Esophagus squamous epithelium (tissue), 5 donors: ENCODE measurements around the gene ILKAP. TPM values are rescaled to one million over a fixed set of nuclear protein-coding genes. Genes with fewer than 3 reads are reported as not detected.

Experiments
- DNase-seq: peaks from one replicate; lab custom pipeline; 2025; lab: John Stamatoyannopoulos, UW
- H3K27ac ChIP-seq, 4 donors: fragments of 200-600 bp; sonication (generic); one replicate each; pipeline ENCODE4 v1.5.1; 2016 to 2019; ENCODE audit warnings: mild to moderate bottlenecking in 1 of 4
- H3K27me3 ChIP-seq, 4 donors: fragments of 200-600 bp; sonication (generic); 1 replicate in 3 of 4; 2 replicates in 1 of 4; pipeline versions ENCODE4 v1.5.1 to v1.6.0; 2017 to 2021; ENCODE audit warnings: antibody characterized with exemption in 1 of 4
- H3K36me3 ChIP-seq, 3 donors: fragments of 200-600 bp; sonication (generic); one replicate each; pipeline ENCODE4 v1.5.1; 2016 to 2019
- H3K4me1 ChIP-seq, 3 donors: fragments of 200-600 bp; sonication (generic); one replicate each; pipeline ENCODE4 v1.5.1; 2017 to 2019
- H3K4me3 ChIP-seq, 4 donors: fragments of 200-600 bp; sonication (generic); 1 replicate in 3 of 4; 2 replicates in 1 of 4; pipeline ENCODE4 v1.5.1; 2016 to 2019; ENCODE audit warnings: mild to moderate bottlenecking in 2 of 4, moderate library complexity in 1 of 4
- H3K9me3 ChIP-seq, 3 donors: fragments of 200-600 bp; sonication (generic); one replicate each; pipeline ENCODE4 v1.5.1; 2016 to 2019
- CTCF ChIP-seq, 6 experiments: fragments of 450-650 bp in 4 of 6; fragments of 200-600 bp in 2 of 6; sonication (generic) in 2 of 6; IDR thresholded peaks; one replicate each; pipeline ENCODE4 v1.5.1; 2016 to 2019; ENCODE audit warnings: antibody characterized with exemption in 6 of 6, mild to moderate bottlenecking in 4 of 6, moderate library complexity in 4 of 6
- POLR2A ChIP-seq, 4 donors: fragments of 450-650 bp; IDR thresholded peaks; one replicate each; pipeline ENCODE4 v1.6.1; 2017; ENCODE audit warnings: antibody characterized with exemption in 4 of 4, mild to moderate bottlenecking in 4 of 4, moderate library complexity in 3 of 4
- WGBS, 2 donors: methylation state at CpG; one replicate each; pipeline ENCODE4 v1.1.5; 2018; 5-methylcytosine and 5-hydroxymethylcytosine counted together
- intact Hi-C: fragments of 100-400 bp; cut with DNase I; formaldehyde crosslinking; loops from one replicate; pipeline ENCODE4 v1.15.0; 2022
- total RNA-seq, 4 donors: library from RNA; depleted of rRNA; stranded (reverse); fragments of >200 nt; gene quantifications; one replicate each; pipeline ENCODE4 v1.1.0, GENCODE V29; 2016
- donor health status: DM: yes; HTN: yes; CAD: no.

The ILKAP gene
- total RNA-seq, 4 donors from 2014 or later = 13.3 to 38.3 (median 20.7) TPM

- no peak for TF ChIP-seq CTCF (IDR thresholded peaks at IDR 0.05)
- DNase-seq = no peak
- Histone ChIP-seq H3K27me3 (peaks cover 0 to 3% (median 0%) of the 10 kb centered on the region in 4 donors), H3K9me3 (no peaks in the 10 kb centered on the region), H3K27ac (no peak overlapping the region), H3K36me3 (no peaks in the 10 kb centered on the region), H3K4me3 (no peak overlapping the region), H3K4me1 (no peaks in the 10 kb centered on the region)
- intact Hi-C loops = no loop called here
- 56 to 85% methylated on average over 1 to 4 of the region's 10 CpGs for WGBS, 2 donors
Observed at GRCh38 chr2:238220274-238220891, 16.9 kb upstream of the ILKAP start.

- no peaks in the 10 kb centered on the region for H3K4me1 ChIP-seq
- TF ChIP-seq CTCF (IDR thresholded peaks at IDR 0.05) (no peak), POLR2A (IDR thresholded peaks at IDR 0.05) (no peak)
- H3K36me3 ChIP-seq = no peaks in the 10 kb centered on the region
- WGBS, 2 donors = 67 to 76% methylated on average over 1 to 2 of the region's 2 CpGs
- no peak overlapping the region for H3K4me3 ChIP-seq
- intact Hi-C loops = no loop called here
- peaks cover 0 to 6% (median 0%) of the 10 kb centered on the region in 4 donors for H3K27me3 ChIP-seq
- no peak overlapping the region for H3K27ac ChIP-seq
- no peaks in the 10 kb centered on the region for H3K9me3 ChIP-seq
- DNase-seq = no peak
Observed at GRCh38 chr2:238216651-238217184, 13.2 kb upstream of the ILKAP start.

- no peaks in the 10 kb centered on the region for H3K36me3 ChIP-seq
- H3K9me3 ChIP-seq = no peaks in the 10 kb centered on the region
- peaks cover 0 to 6% (median 0%) of the 10 kb centered on the region in 4 donors for H3K27me3 ChIP-seq
- H3K4me3 ChIP-seq = no peak overlapping the region
- peaks cover 8 to 15% (median 15%) of the 10 kb centered on the region in 3 donors for H3K4me1 ChIP-seq
- no peak for DNase-seq
- intact Hi-C loops = no loop called here
- H3K27ac ChIP-seq = no peak overlapping the region
- WGBS, 2 donors = 70 to 75% methylated on average over 7 of the region's 7 CpGs
- TF ChIP-seq POLR2A (IDR thresholded peaks at IDR 0.05) = no peak
Observed at GRCh38 chr2:238207006-238207405, 3.5 kb upstream of the ILKAP start.

GRCh38 chr2:238203973-238204683 lies 633 bp upstream of the ILKAP start:
- Histone ChIP-seq H3K4me3 (peak overlapping the region; percentile 75 to 97 (median 94)), H3K9me3 (no peaks in the 10 kb centered on the region), H3K27ac (peak overlapping the region; percentile 90 to 99 (median 98)), H3K4me1 (peaks cover 28 to 43% (median 33%) of the 10 kb centered on the region in 3 donors), H3K27me3 (peaks cover 0 to 6% (median 0%) of the 10 kb centered on the region in 4 donors), H3K36me3 (no peaks in the 10 kb centered on the region)
- 74 to 77% methylated on average over 6 to 7 of the region's 18 CpGs for WGBS, 2 donors
- DNase-seq = no peak
- intact Hi-C loops = no loop called here
- TF ChIP-seq CTCF (IDR thresholded peaks at IDR 0.05) (no peak), POLR2A (IDR thresholded peaks at IDR 0.05) (no peak)

- H3K4me3 ChIP-seq = peak overlapping the region; percentile 75 to 97 (median 94)
- intact Hi-C loops = no loop called here
- H3K4me1 ChIP-seq = peaks cover 33 to 57% (median 34%) of the 10 kb centered on the region in 3 donors
- DNase-seq = no peak
- TF ChIP-seq CTCF (IDR thresholded peaks at IDR 0.05) = no peak
- no peak for TF ChIP-seq POLR2A (IDR thresholded peaks at IDR 0.05)
- H3K36me3 ChIP-seq = no peaks in the 10 kb centered on the region
- peaks cover 0 to 3% (median 0%) of the 10 kb centered on the region in 4 donors for H3K27me3 ChIP-seq
- 10% methylated on average over 17 to 26 of the region's 27 CpGs for WGBS, 2 donors
- no peaks in the 10 kb centered on the region for H3K9me3 ChIP-seq
- H3K27ac ChIP-seq = peak overlapping the region; percentile 88 to 99 (median 98)
Observed at GRCh38 chr2:238202326-238203093, 985 bp downstream of the ILKAP start.
